H9 (cell line): ENCODE results near the gene ZBTB17. TPM values are rescaled to one million over a fixed set of nuclear protein-coding genes. Genes with fewer than 3 reads are reported as not detected.

ENCODE experiments used
- DNase-seq: peaks from one replicate; pipeline ENCODE4 v3.0.0-alpha.2; 2017
- H2AFZ ChIP-seq: one replicate; pipeline ENCODE4 v1.6.1; 2013; ENCODE audit warnings: mild to moderate bottlenecking, low read length, control low read depth, moderate library complexity
- H2AK5ac ChIP-seq: 2 replicates; pipeline ENCODE4 v1.6.1; 2013; ENCODE audit warnings: low read length, control low read depth, mixed read lengths; ENCODE audit not compliant: insufficient read length
- H2BK120ac ChIP-seq: one replicate; pipeline ENCODE4 v1.6.1; 2013; ENCODE audit warnings: low read depth, mild to moderate bottlenecking, low read length, control low read depth, inconsistent platforms; ENCODE audit not compliant: poor library complexity, severe bottlenecking
- H2BK12ac ChIP-seq: 2 replicates; pipeline ENCODE4 v1.6.1; 2013; ENCODE audit warnings: low read length, control low read depth, mixed read lengths, low read depth; ENCODE audit not compliant: insufficient read length
- H2BK15ac ChIP-seq: 2 replicates; pipeline ENCODE4 v1.6.1; 2013; ENCODE audit warnings: low read depth, low read length, control low read depth
- H2BK20ac ChIP-seq: one replicate; pipeline ENCODE4 v1.6.1; 2013; ENCODE audit warnings: low read depth, mild to moderate bottlenecking, low read length, control low read depth, inconsistent platforms; ENCODE audit not compliant: poor library complexity, severe bottlenecking
- H2BK5ac ChIP-seq: 2 replicates; pipeline ENCODE4 v1.6.1; 2013; ENCODE audit warnings: low read length, control low read depth, mixed read lengths; ENCODE audit not compliant: insufficient read length
- H3K14ac ChIP-seq: 2 replicates; pipeline ENCODE4 v1.6.1; 2013; ENCODE audit warnings: low read length, control low read depth; ENCODE audit not compliant: insufficient read depth
- H3K18ac ChIP-seq: 2 replicates; pipeline ENCODE4 v1.6.1; 2013; ENCODE audit warnings: low read depth, mild to moderate bottlenecking, mixed read lengths, low read length, control low read depth; ENCODE audit not compliant: insufficient read length
- H3K23ac ChIP-seq: 2 replicates; pipeline ENCODE4 v1.6.1; 2013; ENCODE audit warnings: low read length, control low read depth, mixed read lengths, low read depth; ENCODE audit not compliant: insufficient read length
- H3K23me2 ChIP-seq: 2 replicates; pipeline ENCODE4 v1.6.1; 2013; ENCODE audit warnings: low read depth, mild to moderate bottlenecking, mixed read lengths, low read length, control low read depth; ENCODE audit not compliant: insufficient read length, poor library complexity, severe bottlenecking
- H3K27ac ChIP-seq: 2 replicates; pipeline ENCODE4 v1.5.1; 2013; ENCODE audit warnings: low read length, control low read depth, mixed read lengths, low read depth; ENCODE audit not compliant: insufficient read length
- H3K27me3 ChIP-seq: 2 replicates; pipeline ENCODE4 v1.6.1; 2013; ENCODE audit warnings: low read length, control low read depth, inconsistent platforms; ENCODE audit not compliant: insufficient read depth
- H3K4ac ChIP-seq: 2 replicates; pipeline ENCODE4 v1.6.1; 2013; ENCODE audit warnings: low read depth, mild to moderate bottlenecking, control low read depth, inconsistent platforms, low read length, moderate library complexity
- H3K4me1 ChIP-seq: 2 replicates; pipeline ENCODE4 v1.6.1; 2013; ENCODE audit warnings: low read length, control low read depth, inconsistent platforms; ENCODE audit not compliant: insufficient read depth
- H3K4me2 ChIP-seq: 2 replicates; pipeline ENCODE4 v1.6.1; 2013; ENCODE audit warnings: low read length, control low read depth, mixed read lengths; ENCODE audit not compliant: insufficient read length, insufficient read depth
- H3K56ac ChIP-seq: 2 replicates; pipeline ENCODE4 v1.6.1; 2013; ENCODE audit warnings: low read depth, mild to moderate bottlenecking, mixed read lengths, low read length, control low read depth; ENCODE audit not compliant: insufficient read length
- H3K79me1 ChIP-seq: 2 replicates; pipeline ENCODE4 v1.6.1; 2013; ENCODE audit warnings: low read depth, mild to moderate bottlenecking, moderate library complexity, low read length, control low read depth, inconsistent platforms; ENCODE audit not compliant: insufficient read depth, poor library complexity, severe bottlenecking
- H3K79me2 ChIP-seq: 2 replicates; pipeline ENCODE4 v1.6.1; 2013; ENCODE audit warnings: low read length, control low read depth, inconsistent platforms; ENCODE audit not compliant: insufficient read depth
- H3K9ac ChIP-seq: 2 replicates; pipeline ENCODE4 v1.6.1; 2013; ENCODE audit warnings: low read length, control low read depth, mixed read lengths; ENCODE audit not compliant: insufficient read length; ENCODE audit errors: extremely low read depth
- H3K9me3 ChIP-seq: one replicate; pipeline ENCODE4 v1.6.1; 2013; ENCODE audit warnings: low read depth, low read length, inconsistent platforms; ENCODE audit not compliant: control insufficient read depth
- H3T11ph ChIP-seq: one replicate; pipeline ENCODE4 v1.6.1; 2013; ENCODE audit warnings: mild to moderate bottlenecking, low read length, control low read depth, inconsistent platforms
- H4K20me1 ChIP-seq: one replicate; pipeline ENCODE4 v1.6.1; 2013; ENCODE audit not compliant: control insufficient read depth, insufficient read length, insufficient read depth
- H4K5ac ChIP-seq: 2 replicates; pipeline ENCODE4 v1.6.1; 2013; ENCODE audit warnings: low read depth, mild to moderate bottlenecking, mixed read lengths, low read length, control low read depth; ENCODE audit not compliant: insufficient read length
- H4K8ac ChIP-seq: replicated peaks from 2 replicates; pipeline ENCODE4 v1.6.1; 2013; ENCODE audit warnings: low read length, control low read depth, mixed read lengths, low read depth; ENCODE audit not compliant: insufficient read length
- H4K91ac ChIP-seq: 2 replicates; pipeline ENCODE4 v1.6.1; 2013; ENCODE audit warnings: low read depth, mild to moderate bottlenecking, moderate library complexity, mixed read lengths, low read length, control low read depth; ENCODE audit not compliant: insufficient read length
- H3K27ac Mint-ChIP-seq, 3 experiments: 2 replicates in 2 of 3; 3 replicates in 1 of 3; pipeline ENCODE4 v1.8.0; 2020 to 2021; ENCODE audit warnings: mixed read lengths in 3 of 3, mild to moderate bottlenecking in 1 of 3, moderate library complexity in 1 of 3
- H3K27me3 Mint-ChIP-seq: 2 replicates; pipeline ENCODE4 v1.8.0; 2021; ENCODE audit warnings: low read depth, mild to moderate bottlenecking, moderate library complexity, mixed read lengths
- H3K36me3 Mint-ChIP-seq, 3 experiments: 2 replicates in 2 of 3; 3 replicates in 1 of 3; pipeline ENCODE4 v1.8.0; 2020 to 2021; ENCODE audit warnings: low read depth in 3 of 3, mixed read lengths in 3 of 3; ENCODE audit not compliant: insufficient read depth in 1 of 3
- H3K4me1 Mint-ChIP-seq, 2 experiments: 2 replicates each; pipeline ENCODE4 v1.8.0; 2020; ENCODE audit warnings: mixed read lengths in 2 of 2
- H3K4me3 Mint-ChIP-seq, 2 experiments: 2 replicates in 1 of 2; 3 replicates in 1 of 2; pipeline ENCODE4 v1.8.0; 2020 to 2021; ENCODE audit warnings: mild to moderate bottlenecking in 2 of 2, mixed read lengths in 2 of 2, moderate library complexity in 1 of 2
- H3K9me3 Mint-ChIP-seq, 2 experiments: 2 replicates in 1 of 2; 3 replicates in 1 of 2; pipeline ENCODE4 v1.8.0; 2020; ENCODE audit warnings: mild to moderate bottlenecking in 2 of 2, mixed read lengths in 2 of 2, moderate library complexity in 1 of 2
- WGBS: extraction: QIAGEN DNeasy Blood & Tissue Kit; methylation state at CpG from one replicate; pipeline ENCODE4 v1.1.7; 2013; ENCODE audit warnings: missing lambda C conversion rate, low lambda C conversion rate, mixed read lengths; ENCODE audit not compliant: insufficient read length; ENCODE audit errors: extremely low coverage; 5-methylcytosine and 5-hydroxymethylcytosine counted together
- total RNA-seq: library from RNA; stranded (reverse); gene quantifications from 2 replicates; pipeline ENCODE4 v1.2.1, GENCODE V29; 2021
- TF ChIP-seq, protein P1 (sequence below): fragments of 200-600 bp; sonication (generic); conservative IDR thresholded peaks from 3 replicates; pipeline ENCODE4 v1.8.0; 2021; ENCODE audit warnings: antibody characterized with exemption, mild to moderate bottlenecking

The ZBTB17 gene
- total RNA-seq, 1 experiment from 2014 or later = 16.5 TPM

DNA sequence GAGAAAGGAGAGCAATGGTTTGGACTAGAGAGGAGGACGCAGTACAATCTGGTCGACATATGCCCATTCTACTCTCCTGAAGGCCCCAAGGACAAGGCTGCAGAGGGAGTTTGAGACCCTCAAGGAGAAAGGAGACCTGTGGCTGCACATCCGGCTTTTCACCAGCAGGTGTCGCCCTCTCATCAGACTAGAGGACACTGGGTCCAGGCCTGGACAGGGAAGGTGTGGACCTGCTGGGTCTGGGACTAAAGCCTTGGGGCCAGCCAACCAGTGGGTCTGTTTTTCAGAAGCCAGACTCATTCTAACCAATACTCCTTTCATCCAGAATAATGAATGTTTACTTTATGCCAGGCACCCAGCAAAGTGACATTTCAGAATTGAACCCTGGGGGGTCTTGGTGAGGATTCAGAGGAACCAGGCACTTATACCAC lies 33.1 kb upstream of the ZBTB17 start:
- no peak overlapping the region for H2BK5ac ChIP-seq
- TF ChIP-seq, protein P1, sequence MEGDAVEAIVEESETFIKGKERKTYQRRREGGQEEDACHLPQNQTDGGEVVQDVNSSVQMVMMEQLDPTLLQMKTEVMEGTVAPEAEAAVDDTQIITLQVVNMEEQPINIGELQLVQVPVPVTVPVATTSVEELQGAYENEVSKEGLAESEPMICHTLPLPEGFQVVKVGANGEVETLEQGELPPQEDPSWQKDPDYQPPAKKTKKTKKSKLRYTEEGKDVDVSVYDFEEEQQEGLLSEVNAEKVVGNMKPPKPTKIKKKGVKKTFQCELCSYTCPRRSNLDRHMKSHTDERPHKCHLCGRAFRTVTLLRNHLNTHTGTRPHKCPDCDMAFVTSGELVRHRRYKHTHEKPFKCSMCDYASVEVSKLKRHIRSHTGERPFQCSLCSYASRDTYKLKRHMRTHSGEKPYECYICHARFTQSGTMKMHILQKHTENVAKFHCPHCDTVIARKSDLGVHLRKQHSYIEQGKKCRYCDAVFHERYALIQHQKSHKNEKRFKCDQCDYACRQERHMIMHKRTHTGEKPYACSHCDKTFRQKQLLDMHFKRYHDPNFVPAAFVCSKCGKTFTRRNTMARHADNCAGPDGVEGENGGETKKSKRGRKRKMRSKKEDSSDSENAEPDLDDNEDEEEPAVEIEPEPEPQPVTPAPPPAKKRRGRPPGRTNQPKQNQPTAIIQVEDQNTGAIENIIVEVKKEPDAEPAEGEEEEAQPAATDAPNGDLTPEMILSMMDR = peak; percentile 98
- H3K56ac ChIP-seq = no peak overlapping the region
- Mint-ChIP-seq H3K4me3 (no peak overlapping the region), H3K4me1 (peaks cover 14 to 18% of the 10 kb centered on the region in 2 experiments), H3K27me3 (peaks cover 17% of the 10 kb centered on the region), H3K27ac (no peak overlapping the region), H3K9me3 (no peaks in the 10 kb centered on the region), H3K36me3 (no peaks in the 10 kb centered on the region)
- no peaks in the 10 kb centered on the region for H3K79me2 ChIP-seq
- no peak overlapping the region for H3K4ac ChIP-seq
- no peak overlapping the region for H4K91ac ChIP-seq
- H3K9ac ChIP-seq = no peak overlapping the region
- no CpG with 5 or more reads among the region's 4 CpGs for WGBS
- H3K79me1 ChIP-seq = no peaks in the 10 kb centered on the region
- H2BK120ac ChIP-seq = no peak overlapping the region
- no peak overlapping the region for H4K8ac ChIP-seq
- no peak overlapping the region for H2AK5ac ChIP-seq
- H3K14ac ChIP-seq = no peak overlapping the region
- no peak overlapping the region for H3K4me2 ChIP-seq
- no peak overlapping the region for H3K23ac ChIP-seq
- no peaks in the 10 kb centered on the region for H3K27me3 ChIP-seq
- no peak overlapping the region for H2BK12ac ChIP-seq
- no peak overlapping the region for H3K18ac ChIP-seq
- H4K5ac ChIP-seq = no peak overlapping the region
- H2AFZ ChIP-seq = no peak overlapping the region
- H2BK15ac ChIP-seq = no peak overlapping the region
- H3K4me1 ChIP-seq = peaks cover 4% of the 10 kb centered on the region; the same call in 1 of the 2 replicates
- H3K27ac ChIP-seq = no peak overlapping the region
- no peaks in the 10 kb centered on the region for H4K20me1 ChIP-seq
- peak; percentile 90 for DNase-seq
- H3K23me2 ChIP-seq = no peaks in the 10 kb centered on the region
- no peak overlapping the region for H2BK20ac ChIP-seq
- no peak overlapping the region for H3T11ph ChIP-seq
- H3K9me3 ChIP-seq = no peaks in the 10 kb centered on the region
